ENCODE measurements around the gene CFAP54. TPM values are rescaled to one million over a fixed set of nuclear protein-coding genes. Genes with fewer than 3 reads are reported as not detected.

The CFAP54 gene
- polyA plus RNA-seq, 1 of the 3 experiments (the other 2 are of a cell fraction): 0.87 TPM

- no peaks in the 10 kb centered on the region for H3K36me3 ChIP-seq (replicated peaks in 1 of 2; ENCODE audit: control insufficient read depth in 1 of 2, insufficient read depth in 2 of 2, low read length in 1 of 2)
- H3K4me1 ChIP-seq (ENCODE audit: control insufficient read depth in 1 of 2, insufficient read depth in 2 of 2, low read depth in 1 of 2, low read length in 1 of 2): peaks cover 0 to 4% of the 10 kb centered on the region in 2 experiments; a peak in 1 of 4 replicates
- H3K9ac ChIP-seq: no peak overlapping the region
- 62% methylated on average over 3 of the region's 3 CpGs for WGBS (ENCODE audit: low lambda C conversion rate)
- no peak overlapping the region for H3K4me3 ChIP-seq (ENCODE audit: low read depth in 2 of 2, low read length in 1 of 2)
- H3F3A ChIP-seq (replicated peaks; ENCODE audit: insufficient read depth): no peaks in the 10 kb centered on the region
- H2AFZ ChIP-seq (ENCODE audit: low read depth): no peak overlapping the region
- no peaks in the 10 kb centered on the region for H3K79me2 ChIP-seq (ENCODE audit: insufficient read depth)
- no peaks in the 10 kb centered on the region for H4K20me1 ChIP-seq (ENCODE audit: insufficient read depth)
- POLR2A ChIA-PET: no interaction called here
- no peak overlapping the region for H3K27ac ChIP-seq (ENCODE audit: low read depth in 2 of 2, low read length in 1 of 2)
- no peak for TF ChIP-seq FOXJ3 (CRISPR knock-in tag; IDR thresholded peaks at IDR 0.05)
- TF ChIP-seq MXI1 (IDR thresholded peaks at IDR 0.05; ENCODE audit: low read depth, low read length): no peak
- no peak for TF ChIP-seq NFIC (IDR thresholded peaks at IDR 0.05; ENCODE audit: borderline replicate concordance)
- TF ChIP-seq SMC3 (IDR thresholded peaks at IDR 0.05; ENCODE audit: low read depth, low read length): no peak
- no peak for TF ChIP-seq CTCF (IDR thresholded peaks at IDR 0.05)
- no peak for TF ChIP-seq REST (IDR thresholded peaks at IDR 0.05; ENCODE audit: low read depth, low read length)
- H3K27me3 ChIP-seq (ENCODE audit: insufficient read depth): no peaks in the 10 kb centered on the region
- H3K9me2 ChIP-seq: no peaks in the 10 kb centered on the region
- H3K4me2 ChIP-seq: no peak overlapping the region
- no peaks in the 10 kb centered on the region for H3K9me3 ChIP-seq
- DNase-seq: no peak
- CTCF ChIA-PET: interaction anchor here (0.7 kb wide), 1 partner anchor 487 kb away, joined by 3 read pairs; no protein-coding TSS in a partner anchor
Measured at GRCh38 chr12:96522690-96523089, 33.3 kb downstream of the CFAP54 start.

DNA sequence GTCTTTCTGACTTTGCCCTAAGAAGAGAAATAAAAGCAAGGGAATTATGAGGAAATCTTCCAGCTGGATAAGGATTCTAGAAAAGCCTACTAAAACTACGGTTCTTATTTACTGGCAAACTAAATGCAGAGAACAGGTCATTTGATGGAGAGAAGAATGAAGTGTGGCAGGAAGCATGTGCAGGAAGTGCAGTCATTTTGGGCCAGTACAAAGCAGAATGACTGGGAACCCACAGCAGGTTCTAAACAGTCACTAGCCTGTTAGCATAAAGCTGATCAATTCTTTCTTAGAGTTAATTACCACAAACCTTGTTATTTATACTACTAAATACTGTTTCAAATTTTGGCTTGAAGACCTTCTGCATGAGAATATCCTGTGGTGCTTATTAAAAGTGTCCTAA is 36.7 kb downstream of the CFAP54 start:
- no peaks in the 10 kb centered on the region for H3K9me2 ChIP-seq

More for the DNA sequence above, 36.7 kb downstream of the CFAP54 start:
- H3K9ac ChIP-seq: no peak overlapping the region
- H3K4me1 ChIP-seq (ENCODE audit: control insufficient read depth in 1 of 2, insufficient read depth in 2 of 2, low read depth in 1 of 2, low read length in 1 of 2): no peaks in the 10 kb centered on the region
- H2AFZ ChIP-seq (ENCODE audit: low read depth): no peak overlapping the region
- ChIA-PET CTCF (interaction anchor here (0.7 to 4.5 kb wide), 3 partner anchors 10 to 1075 kb away, joined by 3 to 23 read pairs (median 4); no protein-coding TSS in a partner anchor), POLR2A (no interaction called here)
- H3F3A ChIP-seq (replicated peaks; ENCODE audit: insufficient read depth): no peaks in the 10 kb centered on the region
- 18% methylated on average over 1 of the region's 1 CpG for WGBS (ENCODE audit: low lambda C conversion rate)
- no peak overlapping the region for H3K4me3 ChIP-seq (ENCODE audit: low read depth in 2 of 2, low read length in 1 of 2)
- H3K4me2 ChIP-seq: no peak overlapping the region
- no peaks in the 10 kb centered on the region for H3K79me2 ChIP-seq (ENCODE audit: insufficient read depth)
- TF ChIP-seq CTCF (IDR thresholded peaks at IDR 0.05) (no peak), NRF1 (IDR thresholded peaks at IDR 0.05; ENCODE audit: low read depth, low read length) (no peak), NFIC (IDR thresholded peaks at IDR 0.05; ENCODE audit: borderline replicate concordance) (no peak), YY1 (IDR thresholded peaks at IDR 0.05; ENCODE audit: low read depth) (no peak), MEF2A (IDR thresholded peaks at IDR 0.05; ENCODE audit: borderline replicate concordance, low read depth) (no peak), TEAD4 (IDR thresholded peaks at IDR 0.05; ENCODE audit: borderline replicate concordance, insufficient read depth) (no peak), CHD2 (IDR thresholded peaks at IDR 0.05; ENCODE audit: low read length, partially characterized antibody) (no peak), RXRA (IDR thresholded peaks at IDR 0.05; ENCODE audit: borderline replicate concordance, low read depth) (no peak)
- TF ChIP-seq, protein P1, sequence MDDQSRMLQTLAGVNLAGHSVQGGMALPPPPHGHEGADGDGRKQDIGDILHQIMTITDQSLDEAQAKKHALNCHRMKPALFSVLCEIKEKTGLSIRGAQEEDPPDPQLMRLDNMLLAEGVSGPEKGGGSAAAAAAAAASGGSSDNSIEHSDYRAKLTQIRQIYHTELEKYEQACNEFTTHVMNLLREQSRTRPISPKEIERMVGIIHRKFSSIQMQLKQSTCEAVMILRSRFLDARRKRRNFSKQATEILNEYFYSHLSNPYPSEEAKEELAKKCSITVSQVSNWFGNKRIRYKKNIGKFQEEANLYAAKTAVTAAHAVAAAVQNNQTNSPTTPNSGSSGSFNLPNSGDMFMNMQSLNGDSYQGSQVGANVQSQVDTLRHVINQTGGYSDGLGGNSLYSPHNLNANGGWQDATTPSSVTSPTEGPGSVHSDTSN (IDR thresholded peaks at IDR 0.05): no peak
- no peak for DNase-seq
- H3K36me3 ChIP-seq (replicated peaks in 1 of 2; ENCODE audit: control insufficient read depth in 1 of 2, insufficient read depth in 2 of 2, low read length in 1 of 2): no peaks in the 10 kb centered on the region
- no peaks in the 10 kb centered on the region for H3K9me3 ChIP-seq
- H3K27me3 ChIP-seq (ENCODE audit: insufficient read depth): no peaks in the 10 kb centered on the region
- no peaks in the 10 kb centered on the region for H4K20me1 ChIP-seq (ENCODE audit: insufficient read depth)
- H3K27ac ChIP-seq (ENCODE audit: low read depth in 2 of 2, low read length in 1 of 2): no peak overlapping the region
